ENCODE results near the gene EIF1. TPM values are rescaled to one million over a fixed set of nuclear protein-coding genes. Genes with fewer than 3 reads are reported as not detected.

Gene EIF1
- total RNA-seq, 1 experiment from 2014 or later: 1,082 TPM

DNA sequence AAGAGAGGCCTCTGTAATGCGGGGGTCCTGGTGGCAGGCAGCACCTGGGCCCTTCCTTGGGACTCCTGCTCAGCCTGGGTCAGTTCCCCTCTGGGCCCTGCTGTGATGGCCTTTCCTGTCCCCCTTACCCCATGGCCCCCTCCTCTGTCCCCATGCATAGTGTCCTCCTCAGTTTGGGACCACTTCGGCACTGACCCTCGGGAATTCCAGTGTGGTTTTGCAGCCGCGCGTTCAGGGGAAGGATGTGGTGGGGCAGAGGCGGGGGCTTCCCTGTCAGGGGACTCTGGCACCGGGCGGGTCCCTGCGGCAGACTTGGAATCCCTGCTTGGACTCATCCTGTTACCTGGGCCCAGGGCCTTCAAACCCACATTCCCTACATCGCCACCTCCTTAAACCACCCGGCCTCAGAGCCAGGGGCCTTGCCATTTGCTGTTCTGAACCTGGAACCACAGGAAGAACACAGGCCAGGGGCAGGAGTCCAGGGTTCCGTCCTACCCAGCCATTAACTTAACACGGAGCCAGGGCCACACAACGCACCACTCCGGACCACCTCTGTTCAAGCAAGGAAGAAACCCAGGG, 31.4 kb upstream of the EIF1 start:
- no peak overlapping the region for H3K4me2 ChIP-seq (ENCODE audit: low read length)
- CTCF ChIA-PET: interaction anchor here (1.4 kb wide), 1 partner anchor 9 kb away, joined by 7 read pairs; no protein-coding TSS in a partner anchor
- H3K4me1 ChIP-seq (ENCODE audit: control insufficient read depth in 1 of 2, insufficient read depth in 2 of 2, low read length in 2 of 2): peaks cover 31 to 61% of the 10 kb centered on the region in 2 experiments
- no peak for TF ChIP-seq ZFX (IDR thresholded peaks at IDR 0.05)
- TF ChIP-seq SIN3A (IDR thresholded peaks at IDR 0.05; ENCODE audit: low read depth): no peak
- no peak for TF ChIP-seq FOSL1 (IDR thresholded peaks at IDR 0.05; ENCODE audit: low read depth)
- no peak for TF ChIP-seq YY1 (IDR thresholded peaks at IDR 0.05; ENCODE audit: extremely low read depth, insufficient replicate concordance, low read depth, low read length)
- TF ChIP-seq, protein P1, sequence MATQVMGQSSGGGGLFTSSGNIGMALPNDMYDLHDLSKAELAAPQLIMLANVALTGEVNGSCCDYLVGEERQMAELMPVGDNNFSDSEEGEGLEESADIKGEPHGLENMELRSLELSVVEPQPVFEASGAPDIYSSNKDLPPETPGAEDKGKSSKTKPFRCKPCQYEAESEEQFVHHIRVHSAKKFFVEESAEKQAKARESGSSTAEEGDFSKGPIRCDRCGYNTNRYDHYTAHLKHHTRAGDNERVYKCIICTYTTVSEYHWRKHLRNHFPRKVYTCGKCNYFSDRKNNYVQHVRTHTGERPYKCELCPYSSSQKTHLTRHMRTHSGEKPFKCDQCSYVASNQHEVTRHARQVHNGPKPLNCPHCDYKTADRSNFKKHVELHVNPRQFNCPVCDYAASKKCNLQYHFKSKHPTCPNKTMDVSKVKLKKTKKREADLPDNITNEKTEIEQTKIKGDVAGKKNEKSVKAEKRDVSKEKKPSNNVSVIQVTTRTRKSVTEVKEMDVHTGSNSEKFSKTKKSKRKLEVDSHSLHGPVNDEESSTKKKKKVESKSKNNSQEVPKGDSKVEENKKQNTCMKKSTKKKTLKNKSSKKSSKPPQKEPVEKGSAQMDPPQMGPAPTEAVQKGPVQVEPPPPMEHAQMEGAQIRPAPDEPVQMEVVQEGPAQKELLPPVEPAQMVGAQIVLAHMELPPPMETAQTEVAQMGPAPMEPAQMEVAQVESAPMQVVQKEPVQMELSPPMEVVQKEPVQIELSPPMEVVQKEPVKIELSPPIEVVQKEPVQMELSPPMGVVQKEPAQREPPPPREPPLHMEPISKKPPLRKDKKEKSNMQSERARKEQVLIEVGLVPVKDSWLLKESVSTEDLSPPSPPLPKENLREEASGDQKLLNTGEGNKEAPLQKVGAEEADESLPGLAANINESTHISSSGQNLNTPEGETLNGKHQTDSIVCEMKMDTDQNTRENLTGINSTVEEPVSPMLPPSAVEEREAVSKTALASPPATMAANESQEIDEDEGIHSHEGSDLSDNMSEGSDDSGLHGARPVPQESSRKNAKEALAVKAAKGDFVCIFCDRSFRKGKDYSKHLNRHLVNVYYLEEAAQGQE (IDR thresholded peaks at IDR 0.05; ENCODE audit: low read depth): no peak
- no peak for TF ChIP-seq EGR1 (IDR thresholded peaks at IDR 0.05; ENCODE audit: low read depth)
- TF ChIP-seq, protein P2, sequence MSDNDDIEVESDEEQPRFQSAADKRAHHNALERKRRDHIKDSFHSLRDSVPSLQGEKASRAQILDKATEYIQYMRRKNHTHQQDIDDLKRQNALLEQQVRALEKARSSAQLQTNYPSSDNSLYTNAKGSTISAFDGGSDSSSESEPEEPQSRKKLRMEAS (IDR thresholded peaks at IDR 0.05): no peak
- TF ChIP-seq JUND (IDR thresholded peaks at IDR 0.05): no peak
- TF ChIP-seq, protein P3, sequence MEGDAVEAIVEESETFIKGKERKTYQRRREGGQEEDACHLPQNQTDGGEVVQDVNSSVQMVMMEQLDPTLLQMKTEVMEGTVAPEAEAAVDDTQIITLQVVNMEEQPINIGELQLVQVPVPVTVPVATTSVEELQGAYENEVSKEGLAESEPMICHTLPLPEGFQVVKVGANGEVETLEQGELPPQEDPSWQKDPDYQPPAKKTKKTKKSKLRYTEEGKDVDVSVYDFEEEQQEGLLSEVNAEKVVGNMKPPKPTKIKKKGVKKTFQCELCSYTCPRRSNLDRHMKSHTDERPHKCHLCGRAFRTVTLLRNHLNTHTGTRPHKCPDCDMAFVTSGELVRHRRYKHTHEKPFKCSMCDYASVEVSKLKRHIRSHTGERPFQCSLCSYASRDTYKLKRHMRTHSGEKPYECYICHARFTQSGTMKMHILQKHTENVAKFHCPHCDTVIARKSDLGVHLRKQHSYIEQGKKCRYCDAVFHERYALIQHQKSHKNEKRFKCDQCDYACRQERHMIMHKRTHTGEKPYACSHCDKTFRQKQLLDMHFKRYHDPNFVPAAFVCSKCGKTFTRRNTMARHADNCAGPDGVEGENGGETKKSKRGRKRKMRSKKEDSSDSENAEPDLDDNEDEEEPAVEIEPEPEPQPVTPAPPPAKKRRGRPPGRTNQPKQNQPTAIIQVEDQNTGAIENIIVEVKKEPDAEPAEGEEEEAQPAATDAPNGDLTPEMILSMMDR (IDR thresholded peaks at IDR 0.05 in 2 of 3, conservative IDR thresholded peaks at IDR 0.05 in 1 of 3; ENCODE audit: borderline replicate concordance in 1 of 3, insufficient read depth in 1 of 3, low read depth in 2 of 3, low read length in 2 of 3): no peak
- TF ChIP-seq, protein P4, sequence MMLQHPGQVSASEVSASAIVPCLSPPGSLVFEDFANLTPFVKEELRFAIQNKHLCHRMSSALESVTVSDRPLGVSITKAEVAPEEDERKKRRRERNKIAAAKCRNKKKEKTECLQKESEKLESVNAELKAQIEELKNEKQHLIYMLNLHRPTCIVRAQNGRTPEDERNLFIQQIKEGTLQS (IDR thresholded peaks at IDR 0.05): no peak
- no peak for TF ChIP-seq POLR2A (IDR thresholded peaks at IDR 0.05; ENCODE audit: borderline replicate concordance, extremely low read depth, insufficient read depth, insufficient read length)
- no peak for TF ChIP-seq ZNF274 (IDR thresholded peaks at IDR 0.05; ENCODE audit: low read depth, low read length)
- TF ChIP-seq POLR2AphosphoS5 (IDR thresholded peaks at IDR 0.05; ENCODE audit: low read depth, low read length): no peak
- no peak for TF ChIP-seq EZH2 (IDR thresholded peaks at IDR 0.05)
- TF ChIP-seq, protein P5, sequence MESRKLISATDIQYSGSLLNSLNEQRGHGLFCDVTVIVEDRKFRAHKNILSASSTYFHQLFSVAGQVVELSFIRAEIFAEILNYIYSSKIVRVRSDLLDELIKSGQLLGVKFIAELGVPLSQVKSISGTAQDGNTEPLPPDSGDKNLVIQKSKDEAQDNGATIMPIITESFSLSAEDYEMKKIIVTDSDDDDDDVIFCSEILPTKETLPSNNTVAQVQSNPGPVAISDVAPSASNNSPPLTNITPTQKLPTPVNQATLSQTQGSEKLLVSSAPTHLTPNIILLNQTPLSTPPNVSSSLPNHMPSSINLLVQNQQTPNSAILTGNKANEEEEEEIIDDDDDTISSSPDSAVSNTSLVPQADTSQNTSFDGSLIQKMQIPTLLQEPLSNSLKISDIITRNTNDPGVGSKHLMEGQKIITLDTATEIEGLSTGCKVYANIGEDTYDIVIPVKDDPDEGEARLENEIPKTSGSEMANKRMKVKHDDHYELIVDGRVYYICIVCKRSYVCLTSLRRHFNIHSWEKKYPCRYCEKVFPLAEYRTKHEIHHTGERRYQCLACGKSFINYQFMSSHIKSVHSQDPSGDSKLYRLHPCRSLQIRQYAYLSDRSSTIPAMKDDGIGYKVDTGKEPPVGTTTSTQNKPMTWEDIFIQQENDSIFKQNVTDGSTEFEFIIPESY (IDR thresholded peaks at IDR 0.05; ENCODE audit: extremely low read depth, insufficient replicate concordance, low read length): no peak
- no peak for TF ChIP-seq SP1 (IDR thresholded peaks at IDR 0.05; ENCODE audit: low read depth)
- no peak for TF ChIP-seq EZH2phosphoT487 (IDR thresholded peaks at IDR 0.05; ENCODE audit: borderline replicate concordance)
- no peak for TF ChIP-seq CEBPB (IDR thresholded peaks at IDR 0.05; ENCODE audit: low read depth)
- no peaks in the 10 kb centered on the region for H3K9me2 ChIP-seq (ENCODE audit: insufficient read depth)
- no peaks in the 10 kb centered on the region for H4K20me1 ChIP-seq (ENCODE audit: insufficient read depth)
- no peaks in the 10 kb centered on the region for H3K27me3 ChIP-seq (ENCODE audit: insufficient read depth, low read length)
- no peaks in the 10 kb centered on the region for H3K79me2 ChIP-seq (ENCODE audit: insufficient read depth, low read length)
- no peak overlapping the region for H3K9ac ChIP-seq (ENCODE audit: low read length)
- no peak overlapping the region for H3K4me3 ChIP-seq (replicated peaks in 1 of 2; ENCODE audit: low read depth in 1 of 2, low read length in 2 of 2)
- DNase-seq (ENCODE audit: low read depth, low spot score) (no peak), ATAC-seq (no peak)
- H2AFZ ChIP-seq (ENCODE audit: low read depth, low read length, poor library complexity, severe bottlenecking): no peak overlapping the region
- no peaks in the 10 kb centered on the region for H3K36me3 ChIP-seq (ENCODE audit: control insufficient read depth in 1 of 2, insufficient read depth in 2 of 2, low read length in 2 of 2)
- RAD21 ChIA-PET (ENCODE audit: low non-redundant PET in 1 of 2, low total read pairs in 2 of 2, uncharacterized antibody in 2 of 2, unreplicated experiment in 2 of 2): no interaction called here
- H3K27ac ChIP-seq (ENCODE audit: low read depth, low read length): no peak overlapping the region
- BruUV-seq (replicated peaks): no TSS peak
- POLR2A ChIA-PET: no interaction called here
- intact Hi-C loops (cut with micrococcal nuclease): no loop called here
- no peaks in the 10 kb centered on the region for H3K9me3 ChIP-seq (ENCODE audit: control insufficient read depth in 1 of 2, insufficient read depth in 1 of 2, low read depth in 1 of 2, low read length in 2 of 2)

All from HCT116 (cell line).